PC-3 (cell line): ENCODE measurements around the gene RAB17. TPM values are rescaled to one million over a fixed set of nuclear protein-coding genes. Genes with fewer than 3 reads are reported as not detected.

Experiments
- ATAC-seq: fragments of 200-7000 bp; cut with Tn5 transposase; 2 replicates; pipeline ENCODE4 v1.9.1; 2020; ENCODE audit warnings: mild to moderate bottlenecking, moderate library complexity
- BruUV-seq: library from RNA; stranded (reverse); fragments of 400-500 nt; replicated peaks from 2 replicates; lab custom pipeline; 2021; lab: Mats Ljungman, UMichigan
- CTCF ChIA-PET: fragments of 300-600 bp; sonication (Branson Sonifier 250); formaldehyde crosslinking; loops from one replicate; lab custom pipeline; 2022; ENCODE audit warnings: antibody characterized with exemption; lab: Charles Lee
- POLR2A ChIA-PET: fragments of 300-600 bp; sonication (Branson Sonifier 250); formaldehyde crosslinking; loops from one replicate; lab custom pipeline; 2022; ENCODE audit warnings: antibody characterized with exemption; ENCODE audit not compliant: unreplicated experiment; lab: Charles Lee
- DNase-seq: peaks from one replicate; pipeline ENCODE4 v3.0.0-alpha.2; 2015
- H2AFZ ChIP-seq: fragments of 300-600 bp; sonication (generic); 2 replicates; pipeline ENCODE4 v1.6.0; 2016; ENCODE audit warnings: antibody characterized with exemption, low read length
- H3F3A ChIP-seq: fragments of 300-600 bp; sonication (generic); one replicate; pipeline ENCODE4 v1.6.0; 2017; ENCODE audit warnings: antibody characterized with exemption, low read length, control low read depth, mild to moderate bottlenecking; ENCODE audit not compliant: unreplicated experiment
- H3K27ac ChIP-seq: fragments of 300-600 bp; sonication (generic); 2 replicates; pipeline ENCODE4 v1.5.1; 2016; ENCODE audit warnings: mild to moderate bottlenecking, low read length
- H3K27me3 ChIP-seq: fragments of 300-600 bp; sonication (generic); 2 replicates; pipeline ENCODE4 v1.6.1; 2016; ENCODE audit warnings: low read length, mixed read lengths
- H3K36me3 ChIP-seq: fragments of 300-600 bp; sonication (generic); 2 replicates; pipeline ENCODE4 v1.6.1; 2016; ENCODE audit warnings: low read depth, mixed run types, low read length, mixed read lengths
- H3K4me1 ChIP-seq: fragments of 300-600 bp; sonication (generic); 2 replicates; pipeline ENCODE4 v1.5.1; 2016; ENCODE audit warnings: low read length; ENCODE audit not compliant: insufficient read depth
- H3K4me2 ChIP-seq: fragments of 300-600 bp; sonication (generic); 2 replicates; pipeline ENCODE4 v1.6.0; 2016; ENCODE audit warnings: low read length
- H3K4me3 ChIP-seq: fragments of 300-600 bp; sonication (generic); 2 replicates; pipeline ENCODE4 v1.5.1; 2016; ENCODE audit warnings: mild to moderate bottlenecking, low read length, mixed read lengths
- H3K79me2 ChIP-seq: fragments of 300-600 bp; sonication (generic); 2 replicates; pipeline ENCODE4 v1.6.1; 2017; ENCODE audit warnings: low read length, mixed read lengths
- H3K9ac ChIP-seq: fragments of 300-600 bp; sonication (generic); 2 replicates; pipeline ENCODE4 v1.6.0; 2016; ENCODE audit warnings: mild to moderate bottlenecking, low read length
- H3K9me2 ChIP-seq: fragments of 300-600 bp; sonication (generic); replicated peaks from 2 replicates; pipeline ENCODE4 v1.6.1; 2016; ENCODE audit warnings: mixed run types, low read length, mixed read lengths
- H3K9me3 ChIP-seq: fragments of 300-600 bp; sonication (generic); 2 replicates; pipeline ENCODE4 v1.6.1; 2016; ENCODE audit warnings: low read length, mixed read lengths
- H4K20me1 ChIP-seq: fragments of 300-600 bp; sonication (generic); 2 replicates; pipeline ENCODE4 v1.6.1; 2016; ENCODE audit warnings: low read length, mixed read lengths
- EZH2 ChIP-seq: fragments of 300-600 bp; sonication (generic); IDR thresholded peaks from one replicate; pipeline ENCODE4 v1.6.1; 2017; ENCODE audit warnings: antibody characterized with exemption, mild to moderate bottlenecking, low read length; ENCODE audit not compliant: unreplicated experiment
- EZH2phosphoT487 ChIP-seq: fragments of 300-600 bp; sonication (generic); IDR thresholded peaks from 2 replicates; pipeline ENCODE4 v1.6.1; 2018; ENCODE audit warnings: mild to moderate bottlenecking, antibody characterized with exemption, low read length, borderline replicate concordance
- intact Hi-C: fragments of 100-400 bp; cut with micrococcal nuclease; formaldehyde crosslinking; loops from 2 replicates; pipeline ENCODE4 v1.9.0; 2023
- total RNA-seq: library from RNA; depleted of rRNA; stranded (reverse); fragments of >200 nt; gene quantifications from 2 replicates; pipeline ENCODE4 v1.2.3, GENCODE V29; 2014
- TF ChIP-seq, protein P1 (sequence below): fragments of 300-600 bp; sonication (generic); conservative IDR thresholded peaks from 2 replicates; pipeline ENCODE4 v1.5.1; 2017; ENCODE audit warnings: antibody characterized with exemption, low read depth, mild to moderate bottlenecking, low read length

Gene RAB17
- total RNA-seq, 1 experiment from 2014 or later, result 28.9 TPM

DNA sequence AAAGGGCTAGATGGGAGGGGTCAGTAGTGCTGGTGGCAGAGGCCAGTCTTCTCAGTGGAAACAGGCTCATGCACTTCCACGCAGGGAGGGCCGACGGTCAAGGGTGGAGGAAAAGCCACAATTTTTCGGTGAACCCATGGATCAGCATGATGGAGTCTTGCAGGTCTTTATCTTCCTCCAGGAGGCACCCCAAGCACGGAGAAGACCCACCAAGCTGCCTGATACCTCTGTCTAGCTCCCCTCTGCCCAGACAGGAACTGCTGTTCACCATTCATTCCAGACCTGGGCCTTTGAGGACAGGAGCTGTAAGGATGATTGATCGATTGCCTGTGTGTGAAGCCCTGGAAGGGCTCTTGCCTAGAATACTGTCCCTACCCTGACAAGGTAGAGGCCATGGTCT lies 34.0 kb upstream of the RAB17 start:
- BruUV-seq, result no TSS peak
- Histone ChIP-seq H3K27ac (no peak overlapping the region), H3F3A (no peaks in the 10 kb centered on the region), H2AFZ (no peak overlapping the region), H4K20me1 (no peaks in the 10 kb centered on the region), H3K79me2 (peaks cover 12% of the 10 kb centered on the region), H3K4me2 (no peak overlapping the region), H3K9ac (no peak overlapping the region), H3K9me2 (no peaks in the 10 kb centered on the region), H3K36me3 (no peaks in the 10 kb centered on the region), H3K4me1 (peaks cover 10% of the 10 kb centered on the region; the same call in 1 of the 2 replicates), H3K4me3 (no peak overlapping the region), H3K27me3 (peaks cover 4% of the 10 kb centered on the region; the same call in 1 of the 2 replicates), H3K9me3 (no peaks in the 10 kb centered on the region)
- intact Hi-C loops, result no loop called here
- TF ChIP-seq EZH2 (no peak), EZH2phosphoT487 (no peak)
- POLR2A ChIA-PET, result no interaction called here
- CTCF ChIA-PET, result no interaction called here
- DNase-seq, result no peak
- no peak for ATAC-seq

DNA sequence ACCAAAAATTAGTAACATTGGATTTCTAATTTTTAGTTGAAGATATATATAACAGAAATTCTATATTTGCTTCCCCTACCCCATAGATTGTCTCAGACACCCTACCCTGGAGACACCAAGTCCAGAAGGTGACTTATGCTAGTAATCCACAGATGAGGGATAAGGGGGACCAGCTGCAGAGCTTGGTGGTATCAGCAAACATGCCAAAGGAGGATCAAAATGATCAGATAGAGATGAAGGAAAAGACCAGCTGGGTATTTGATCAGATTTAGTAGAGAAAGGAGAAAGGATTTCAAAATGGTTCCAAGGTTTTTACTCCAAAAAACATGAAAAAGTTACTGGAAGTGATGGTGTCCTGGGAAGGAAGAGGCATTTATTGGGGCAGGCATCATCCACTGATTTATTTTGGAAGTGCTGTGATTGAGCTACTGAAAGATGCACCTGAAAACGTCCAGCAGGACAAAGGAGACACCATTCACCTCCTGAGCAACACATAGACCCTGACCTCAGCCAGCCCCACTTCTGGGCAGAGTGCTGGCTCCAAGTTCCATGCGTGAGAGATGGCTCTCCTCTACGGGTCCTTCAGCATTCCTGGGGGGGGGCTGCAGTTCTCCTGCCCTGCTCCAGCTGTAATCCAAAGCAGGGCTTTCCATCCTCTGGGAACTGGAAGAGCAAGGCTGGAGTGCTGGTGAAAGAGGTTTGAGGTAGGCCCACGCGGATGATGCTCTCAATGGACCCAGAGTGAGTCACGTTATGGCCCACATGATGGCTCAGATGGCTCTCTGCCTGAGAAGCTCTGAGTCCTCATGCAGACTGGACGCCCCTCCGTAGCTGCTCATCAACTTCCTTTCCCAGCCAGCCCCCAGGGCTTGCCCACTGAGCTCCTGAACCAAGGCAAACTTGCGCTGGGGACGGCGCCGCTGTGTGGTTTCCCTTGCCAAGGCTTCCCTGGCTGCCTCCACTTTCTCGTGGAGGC lies 33.2 kb upstream of the RAB17 start:
- Histone ChIP-seq H3K4me3 (no peak overlapping the region), H3K4me2 (no peak overlapping the region), H2AFZ (no peak overlapping the region), H3K27me3 (peaks cover 4% of the 10 kb centered on the region; the same call in 1 of the 2 replicates), H3K36me3 (no peaks in the 10 kb centered on the region), H3K79me2 (peaks cover 8% of the 10 kb centered on the region), H3K27ac (no peak overlapping the region), H3K9me3 (no peaks in the 10 kb centered on the region), H3K9me2 (no peaks in the 10 kb centered on the region), H4K20me1 (no peaks in the 10 kb centered on the region), H3K4me1 (peaks cover 7% of the 10 kb centered on the region; the same call in 1 of the 2 replicates), H3K9ac (no peak overlapping the region), H3F3A (no peaks in the 10 kb centered on the region)
- POLR2A ChIA-PET, result interaction anchor here (0.7 kb wide), 1 partner anchor 67 kb away, joined by 3 read pairs; no protein-coding TSS in a partner anchor
- no peak for DNase-seq
- no TSS peak for BruUV-seq
- intact Hi-C loops, result no loop called here
- TF ChIP-seq, protein P1, sequence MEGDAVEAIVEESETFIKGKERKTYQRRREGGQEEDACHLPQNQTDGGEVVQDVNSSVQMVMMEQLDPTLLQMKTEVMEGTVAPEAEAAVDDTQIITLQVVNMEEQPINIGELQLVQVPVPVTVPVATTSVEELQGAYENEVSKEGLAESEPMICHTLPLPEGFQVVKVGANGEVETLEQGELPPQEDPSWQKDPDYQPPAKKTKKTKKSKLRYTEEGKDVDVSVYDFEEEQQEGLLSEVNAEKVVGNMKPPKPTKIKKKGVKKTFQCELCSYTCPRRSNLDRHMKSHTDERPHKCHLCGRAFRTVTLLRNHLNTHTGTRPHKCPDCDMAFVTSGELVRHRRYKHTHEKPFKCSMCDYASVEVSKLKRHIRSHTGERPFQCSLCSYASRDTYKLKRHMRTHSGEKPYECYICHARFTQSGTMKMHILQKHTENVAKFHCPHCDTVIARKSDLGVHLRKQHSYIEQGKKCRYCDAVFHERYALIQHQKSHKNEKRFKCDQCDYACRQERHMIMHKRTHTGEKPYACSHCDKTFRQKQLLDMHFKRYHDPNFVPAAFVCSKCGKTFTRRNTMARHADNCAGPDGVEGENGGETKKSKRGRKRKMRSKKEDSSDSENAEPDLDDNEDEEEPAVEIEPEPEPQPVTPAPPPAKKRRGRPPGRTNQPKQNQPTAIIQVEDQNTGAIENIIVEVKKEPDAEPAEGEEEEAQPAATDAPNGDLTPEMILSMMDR, result no peak
- no peak for TF ChIP-seq EZH2phosphoT487
- TF ChIP-seq EZH2, result no peak
- CTCF ChIA-PET, result interaction anchor here (0.6 kb wide), 1 partner anchor 111 kb away, joined by 6 read pairs; no protein-coding TSS in a partner anchor
- ATAC-seq, result no peak

DNA sequence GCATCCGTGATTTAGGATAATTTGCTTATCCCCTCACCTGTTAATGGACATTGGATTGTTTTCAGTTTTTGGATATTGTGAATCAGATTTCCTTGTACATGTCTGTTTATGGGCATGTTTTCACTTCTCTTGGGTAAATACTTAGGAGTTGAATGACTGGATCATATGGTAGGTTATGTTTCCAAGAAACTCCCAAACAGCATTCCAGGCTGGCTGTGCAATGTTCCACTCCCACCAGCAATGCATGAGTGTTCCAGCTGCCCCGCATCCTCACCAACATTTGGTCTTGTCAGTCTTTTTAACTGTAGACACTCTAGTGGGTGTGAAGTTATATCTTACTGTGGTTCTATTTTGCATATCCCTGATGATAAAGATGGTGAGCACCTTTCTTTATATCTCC lies 27.9 kb upstream of the RAB17 start:
- Histone ChIP-seq H3F3A (no peaks in the 10 kb centered on the region), H3K27me3 (peaks cover 4% of the 10 kb centered on the region; the same call in 1 of the 2 replicates), H3K36me3 (no peaks in the 10 kb centered on the region), H3K9me2 (no peaks in the 10 kb centered on the region), H3K79me2 (no peaks in the 10 kb centered on the region), H3K9me3 (no peaks in the 10 kb centered on the region), H3K27ac (no peak overlapping the region), H3K4me2 (no peak overlapping the region), H3K4me1 (peaks cover 7% of the 10 kb centered on the region; the same call in 1 of the 2 replicates), H2AFZ (no peak overlapping the region), H3K4me3 (no peak overlapping the region), H3K9ac (no peak overlapping the region), H4K20me1 (no peaks in the 10 kb centered on the region)
- no TSS peak for BruUV-seq
- no peak for ATAC-seq
- TF ChIP-seq EZH2phosphoT487, result no peak
- TF ChIP-seq, protein P1, result no peak
- no peak for TF ChIP-seq EZH2
- POLR2A ChIA-PET, result no interaction called here
- intact Hi-C loops, result no loop called here
- no peak for DNase-seq
- CTCF ChIA-PET, result no interaction called here
